HUES64 (cell line): ENCODE data around the gene IZUMO4.
"Not testable (repeated sequence)": the region's sequence is repeated elsewhere in the genome, so short reads cannot be mapped to it uniquely, and the experiment has no call there.

Source experiments
- H3K27ac ChIP-seq: 2 replicates; pipeline ENCODE4 v1.7.0; 2013; ENCODE audit warnings: low read depth, low read length, inconsistent platforms
- H3K27me3 ChIP-seq: 2 replicates; pipeline ENCODE4 v1.6.1; 2013; ENCODE audit warnings: mild to moderate bottlenecking, low read length; ENCODE audit not compliant: insufficient read depth
- H3K36me3 ChIP-seq: 2 replicates; pipeline ENCODE4 v1.6.1; 2013; ENCODE audit warnings: mild to moderate bottlenecking, low read length; ENCODE audit not compliant: insufficient read depth
- H3K4me1 ChIP-seq: 2 replicates; pipeline ENCODE4 v1.6.1; 2013; ENCODE audit warnings: mild to moderate bottlenecking, low read length, moderate library complexity; ENCODE audit not compliant: insufficient read depth
- H3K4me3 ChIP-seq: 2 replicates; pipeline ENCODE4 v1.5.1; 2013; ENCODE audit warnings: mild to moderate bottlenecking, low read length, moderate library complexity
- H3K9ac ChIP-seq: 2 replicates; pipeline ENCODE4 v1.6.1; 2013; ENCODE audit warnings: mild to moderate bottlenecking, low read depth, low read length
- H3K9me3 ChIP-seq: 2 replicates; pipeline ENCODE4 v1.6.1; 2013; ENCODE audit warnings: low read depth, low read length; ENCODE audit not compliant: insufficient read depth
- WGBS: fragments of 150-250, 120-280 bp; methylation state at CpG from one replicate; pipeline ENCODE4 v1.1.7; 2013; ENCODE audit warnings: missing lambda C conversion rate; 5-methylcytosine and 5-hydroxymethylcytosine counted together

The IZUMO4 gene

DNA sequence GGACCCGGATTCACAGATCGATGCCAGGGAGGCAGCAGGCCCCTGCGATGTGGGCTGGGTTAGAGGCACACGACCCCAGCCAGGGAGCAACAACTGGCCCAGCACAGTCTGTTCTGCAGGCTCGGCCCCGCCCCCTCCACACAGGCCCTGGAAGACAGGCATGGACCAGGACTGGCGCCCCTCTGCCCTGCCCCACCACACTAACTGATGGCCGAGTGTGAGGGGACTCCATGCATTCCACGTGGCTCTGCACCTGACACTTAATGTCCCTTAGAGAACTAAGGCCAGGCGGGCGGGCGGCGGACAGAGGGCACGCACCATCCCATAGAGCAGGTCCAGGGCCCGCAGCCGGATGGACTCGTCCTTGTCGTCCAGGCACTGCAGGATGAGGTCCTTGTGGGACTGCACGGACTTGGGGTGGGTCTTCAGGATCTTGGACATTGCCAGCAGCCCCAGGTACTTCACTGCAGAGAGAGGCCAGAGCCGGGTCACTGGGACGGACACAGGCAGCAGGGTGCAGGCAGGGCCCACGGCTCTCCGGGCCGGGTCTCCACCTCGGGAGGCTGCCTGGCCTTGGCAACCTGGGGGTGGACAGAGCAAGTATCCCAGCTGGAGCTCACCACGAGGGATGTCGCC is 24.8 kb downstream of the IZUMO4 start:
- Histone ChIP-seq H3K4me3 (no peak overlapping the region), H3K4me1 (no peaks in the 10 kb centered on the region), H3K9me3 (no peaks in the 10 kb centered on the region), H3K36me3 (peaks cover 93% of the 10 kb centered on the region), H3K27me3 (no peaks in the 10 kb centered on the region), H3K27ac (no peak overlapping the region), H3K9ac (no peak overlapping the region)
- WGBS, result 95% methylated on average over 27 of the region's 27 CpGs

- H3K27ac ChIP-seq, result no peak overlapping the region
- no peaks in the 10 kb centered on the region for H3K9me3 ChIP-seq
- 96% methylated on average over 15 of the region's 15 CpGs for WGBS
- H3K4me3 ChIP-seq, result no peak overlapping the region
- H3K9ac ChIP-seq, result no peak overlapping the region
- H3K4me1 ChIP-seq, result no peaks in the 10 kb centered on the region
- H3K36me3 ChIP-seq, result peaks cover 93% of the 10 kb centered on the region
- no peaks in the 10 kb centered on the region for H3K27me3 ChIP-seq
Measured at GRCh38 chr19:2122251-2122650, 25.5 kb downstream of the IZUMO4 start.

DNA sequence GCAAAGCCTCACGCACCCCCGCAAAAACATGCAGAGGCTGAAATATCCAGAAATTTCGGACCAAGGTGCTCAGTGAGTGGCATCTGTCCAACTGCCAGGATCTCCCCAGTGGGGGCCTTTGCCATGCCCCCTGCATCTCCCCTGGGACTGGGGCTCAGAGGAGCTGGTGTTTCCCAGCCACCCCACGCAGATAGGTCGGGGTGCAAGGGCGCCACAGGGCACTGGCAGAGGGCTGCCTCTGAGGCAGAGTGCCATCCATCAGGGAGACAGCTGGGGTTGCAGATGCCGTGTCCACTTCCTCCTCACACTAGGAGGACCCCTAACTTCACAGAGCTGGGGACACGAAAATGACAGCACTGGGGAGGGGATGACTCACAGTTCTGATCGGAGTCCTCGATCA is 26.3 kb downstream of the IZUMO4 start:
- Histone ChIP-seq H3K9me3 (no peaks in the 10 kb centered on the region), H3K4me3 (no peak overlapping the region), H3K27me3 (no peaks in the 10 kb centered on the region), H3K36me3 (peaks cover 93% of the 10 kb centered on the region), H3K27ac (no peak overlapping the region), H3K4me1 (no peaks in the 10 kb centered on the region), H3K9ac (no peak overlapping the region)
- 96% methylated on average over 10 of the region's 10 CpGs for WGBS

- 92% methylated on average over 25 of the region's 25 CpGs for WGBS
- H3K4me1 ChIP-seq, result no peaks in the 10 kb centered on the region
- H3K27ac ChIP-seq, result no peak overlapping the region
- no peak overlapping the region for H3K9ac ChIP-seq
- no peaks in the 10 kb centered on the region for H3K27me3 ChIP-seq
- H3K9me3 ChIP-seq, result no peaks in the 10 kb centered on the region
- H3K36me3 ChIP-seq, result peaks cover 87% of the 10 kb centered on the region
- H3K4me3 ChIP-seq, result no peak overlapping the region
Measured at GRCh38 chr19:2123682-2124387, 27.1 kb downstream of the IZUMO4 start.

DNA sequence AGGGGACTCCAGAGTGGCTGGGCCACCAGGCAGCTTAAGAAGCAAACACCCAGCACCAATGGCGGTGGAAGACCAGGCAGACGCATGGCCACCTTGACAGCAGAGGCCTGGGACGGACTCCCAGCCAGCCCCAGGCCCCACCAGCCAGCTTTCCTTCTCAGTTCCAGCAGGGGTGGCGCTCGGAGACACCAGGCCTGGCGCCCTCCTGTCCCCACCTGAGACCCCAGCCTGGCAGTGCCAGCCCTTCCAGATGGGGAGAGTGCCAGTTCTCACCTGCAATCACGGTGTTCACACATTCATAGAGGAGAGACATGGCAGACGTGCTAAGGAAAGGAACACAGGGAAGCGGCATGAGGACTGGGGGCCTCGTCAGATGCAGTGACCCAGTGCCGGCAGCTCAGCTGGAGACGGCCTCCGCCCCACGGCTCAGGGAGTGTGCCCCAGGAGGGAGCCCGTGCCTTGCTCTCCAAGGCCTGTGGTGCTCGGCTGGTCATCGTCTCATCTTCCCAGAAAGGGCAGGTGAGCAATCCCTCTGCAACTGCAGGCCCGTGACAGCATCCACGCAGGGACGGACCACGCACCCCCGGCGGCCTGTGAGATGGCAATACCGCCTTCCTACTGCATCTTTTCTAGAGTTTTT is 30.3 kb downstream of the IZUMO4 start:
- Histone ChIP-seq H3K9ac (no peak overlapping the region), H3K27ac (no peak overlapping the region)

DNA sequence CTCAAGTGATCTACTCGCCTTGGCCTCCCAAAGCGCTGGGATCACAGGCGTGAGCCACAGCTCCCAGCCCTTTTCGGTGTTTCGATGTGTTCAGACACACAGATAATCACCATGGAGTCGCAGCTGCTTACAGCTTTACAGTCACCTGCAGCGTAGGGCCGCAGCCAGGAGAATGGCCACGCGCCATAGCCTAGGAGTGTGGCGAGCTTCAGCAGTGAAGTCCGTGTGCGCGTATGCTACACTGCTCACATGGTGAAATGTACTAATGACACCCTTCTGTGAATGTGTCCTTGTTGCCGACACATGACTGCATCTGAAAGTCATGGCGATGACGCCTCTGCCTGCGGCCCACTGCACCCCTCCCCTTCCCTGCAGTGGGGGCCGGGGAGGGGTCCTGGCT is 31.0 kb downstream of the IZUMO4 start:
- no peaks in the 10 kb centered on the region for H3K4me1 ChIP-seq
- WGBS, result 87% methylated on average over 19 of the region's 19 CpGs
- no peaks in the 10 kb centered on the region for H3K27me3 ChIP-seq
- H3K4me3 ChIP-seq, result no peak overlapping the region
- no peak overlapping the region for H3K27ac ChIP-seq
- H3K36me3 ChIP-seq, result peaks cover 90% of the 10 kb centered on the region
- no peak overlapping the region for H3K9ac ChIP-seq
- H3K9me3 ChIP-seq, result no peaks in the 10 kb centered on the region

More for the DNA sequence above, 30.3 kb downstream of the IZUMO4 start:
- no peak overlapping the region for H3K4me3 ChIP-seq
- no peaks in the 10 kb centered on the region for H3K27me3 ChIP-seq
- H3K9me3 ChIP-seq, result no peaks in the 10 kb centered on the region
- WGBS, result 95% methylated on average over 24 of the region's 24 CpGs
- H3K4me1 ChIP-seq, result no peaks in the 10 kb centered on the region
- peaks cover 90% of the 10 kb centered on the region for H3K36me3 ChIP-seq

DNA sequence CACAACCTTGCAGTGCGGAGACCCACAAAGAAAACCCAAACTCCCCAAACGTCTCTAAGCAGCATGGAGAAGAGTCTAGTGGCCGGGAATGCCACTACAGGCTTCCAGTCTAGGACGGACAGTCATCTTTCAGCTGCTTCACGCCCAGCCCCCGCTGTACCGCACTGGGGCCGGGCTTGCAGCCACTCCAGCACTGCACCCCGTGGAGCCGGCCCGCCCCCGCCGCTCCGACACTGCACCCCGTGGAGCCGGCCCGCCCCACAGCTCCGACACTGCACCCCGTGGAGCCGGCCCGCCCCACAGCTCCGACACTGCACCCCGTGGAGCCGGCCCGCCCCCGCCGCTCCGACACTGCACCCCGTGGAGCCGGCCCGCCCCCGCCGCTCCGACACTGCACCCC is 31.5 kb downstream of the IZUMO4 start:
- 88% methylated on average over 22 of the region's 34 CpGs for WGBS
- not testable (repeated sequence) for H3K9ac ChIP-seq, H3K27me3 ChIP-seq, H3K4me3 ChIP-seq, H3K9me3 ChIP-seq, H3K27ac ChIP-seq, H3K4me1 ChIP-seq
- H3K36me3 ChIP-seq, result peaks cover 90% of the 10 kb centered on the region

DNA sequence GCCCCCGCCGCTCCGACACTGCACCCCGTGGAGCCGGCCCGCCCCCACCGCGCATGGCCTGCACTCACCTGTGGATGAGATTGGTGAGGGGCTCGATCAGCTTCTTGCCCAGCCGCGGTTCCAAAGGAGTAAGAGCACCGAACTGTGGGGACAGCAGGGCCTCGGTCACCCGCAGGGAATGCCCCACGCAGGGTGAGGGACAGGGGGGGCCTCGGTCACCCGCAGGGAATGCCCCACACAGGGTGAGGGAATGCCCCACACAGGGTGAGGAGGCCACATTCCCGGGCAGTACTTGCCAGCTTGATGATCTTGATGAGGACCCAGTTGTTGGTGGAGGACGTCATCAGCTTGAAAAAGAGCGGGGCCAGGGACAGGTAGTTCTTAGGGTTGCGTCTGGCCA is 32.3 kb downstream of the IZUMO4 start:
- H3K4me1 ChIP-seq, result no peaks in the 10 kb centered on the region
- WGBS, result 96% methylated on average over 21 of the region's 21 CpGs
- H3K27ac ChIP-seq, result no peak overlapping the region
- no peaks in the 10 kb centered on the region for H3K9me3 ChIP-seq
- H3K27me3 ChIP-seq, result no peaks in the 10 kb centered on the region
- no peak overlapping the region for H3K4me3 ChIP-seq
- no peak overlapping the region for H3K9ac ChIP-seq
- H3K36me3 ChIP-seq, result peaks cover 85% of the 10 kb centered on the region

DNA sequence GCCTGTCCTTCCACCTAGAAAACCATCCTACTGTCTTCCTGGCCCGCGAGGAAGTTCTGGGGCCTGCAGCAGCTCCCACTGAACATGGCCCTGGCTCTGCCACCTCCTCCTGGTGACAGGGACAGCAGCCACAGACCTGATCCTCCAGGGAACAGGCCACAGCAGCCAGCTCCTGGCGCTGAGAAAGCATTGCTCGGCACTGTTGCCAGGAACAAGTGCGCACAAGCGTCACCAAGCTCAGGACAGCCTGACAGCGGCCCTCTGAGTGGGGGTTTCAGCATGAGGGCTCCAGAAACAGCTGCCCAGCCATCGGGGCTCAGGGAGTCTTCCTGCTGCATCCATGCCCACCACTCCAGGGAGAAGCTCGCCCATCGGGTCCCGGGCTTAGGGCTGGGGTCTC is 32.8 kb downstream of the IZUMO4 start:
- H3K27ac ChIP-seq, result no peak overlapping the region
- 98% methylated on average over 11 of the region's 11 CpGs for WGBS
- no peak overlapping the region for H3K4me3 ChIP-seq
- no peaks in the 10 kb centered on the region for H3K4me1 ChIP-seq
- peaks cover 83% of the 10 kb centered on the region for H3K36me3 ChIP-seq
- no peak overlapping the region for H3K9ac ChIP-seq
- no peaks in the 10 kb centered on the region for H3K9me3 ChIP-seq
- no peaks in the 10 kb centered on the region for H3K27me3 ChIP-seq

GRCh38 chr19:2129892-2130770 is 33.4 kb downstream of the IZUMO4 start:
- Histone ChIP-seq H3K36me3 (peaks cover 77% of the 10 kb centered on the region), H3K9ac (no peak overlapping the region)
- WGBS, result 96% methylated on average over 28 of the region's 28 CpGs

More at GRCh38 chr19:2129892-2130770, 33.4 kb downstream of the IZUMO4 start:
- H3K27me3 ChIP-seq, result no peaks in the 10 kb centered on the region
- H3K27ac ChIP-seq, result no peak overlapping the region
- H3K4me3 ChIP-seq, result no peak overlapping the region
- no peaks in the 10 kb centered on the region for H3K9me3 ChIP-seq
- H3K4me1 ChIP-seq, result no peaks in the 10 kb centered on the region
